Activated CD8-positive, alpha-beta memory T cell treated with anti-CD3 and anti-CD28 coated beads, Interleukin-2, amount 50 U/mL, for 4 hours (primary cell): ENCODE measurements around the gene NEDD4L.

Source experiments
- DNase-seq: peaks from one replicate; pipeline ENCODE4 v3.0.0-alpha.2; 2020

Gene NEDD4L

GRCh38 chr18:58188996-58189395, 145.0 kb downstream of the NEDD4L start:
- no peak for DNase-seq

DNA sequence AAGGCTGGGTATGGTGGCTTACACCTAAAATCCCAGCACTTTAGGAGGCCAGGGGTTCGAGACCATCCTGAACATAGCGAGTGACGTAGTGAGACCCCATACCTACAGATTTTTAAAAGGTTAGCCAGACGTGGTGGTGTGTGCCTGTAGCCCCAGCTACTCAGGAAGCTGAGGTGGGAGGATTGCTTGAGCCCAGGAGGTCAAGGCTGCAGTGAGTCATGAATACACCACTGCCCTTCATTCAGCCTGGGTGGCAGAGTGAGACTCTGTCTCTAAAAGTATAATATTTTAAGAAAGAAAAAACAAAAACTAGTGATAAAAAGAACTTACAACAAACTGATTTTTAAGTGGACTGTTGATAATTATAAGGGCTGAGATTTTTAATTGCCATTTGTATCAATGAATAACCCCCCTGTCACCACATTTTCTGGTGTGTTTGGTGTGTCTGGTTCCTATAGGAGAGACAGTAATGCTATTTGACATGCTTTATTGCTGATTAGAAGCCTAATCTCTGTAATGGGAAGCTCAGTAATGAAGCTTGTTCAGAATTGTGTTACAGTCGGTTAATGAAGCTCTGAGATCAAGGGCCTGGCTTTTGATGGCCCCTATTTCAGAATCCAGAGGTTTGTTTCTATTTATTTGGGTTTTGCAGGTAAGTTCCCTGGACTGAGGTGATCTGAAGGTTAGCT, 147.0 kb downstream of the NEDD4L start:
- DNase-seq = no peak

DNA sequence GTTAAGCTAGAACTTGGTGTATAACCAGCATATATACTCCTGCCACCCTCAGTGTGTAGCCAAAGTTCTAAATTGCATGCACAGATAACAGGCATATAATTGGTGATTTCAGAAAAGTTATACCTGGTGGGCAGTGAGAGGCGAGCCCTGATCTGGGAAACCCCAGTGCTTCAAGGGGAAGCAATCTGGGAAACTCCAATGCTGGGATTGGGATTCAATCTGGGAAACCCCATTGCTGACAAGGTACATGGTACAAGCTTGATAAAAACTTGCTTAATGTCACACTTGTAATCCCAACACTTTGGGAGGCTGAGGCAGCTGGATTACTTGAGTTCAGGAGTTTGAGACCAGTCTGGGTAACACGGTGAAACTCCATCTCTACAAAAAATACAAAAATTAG, 147.6 kb downstream of the NEDD4L start:
- no peak for DNase-seq

- no peak for DNase-seq
These were observed 148.5 kb downstream of the NEDD4L start for GRCh38 chr18:58192519-58192918.

DNA sequence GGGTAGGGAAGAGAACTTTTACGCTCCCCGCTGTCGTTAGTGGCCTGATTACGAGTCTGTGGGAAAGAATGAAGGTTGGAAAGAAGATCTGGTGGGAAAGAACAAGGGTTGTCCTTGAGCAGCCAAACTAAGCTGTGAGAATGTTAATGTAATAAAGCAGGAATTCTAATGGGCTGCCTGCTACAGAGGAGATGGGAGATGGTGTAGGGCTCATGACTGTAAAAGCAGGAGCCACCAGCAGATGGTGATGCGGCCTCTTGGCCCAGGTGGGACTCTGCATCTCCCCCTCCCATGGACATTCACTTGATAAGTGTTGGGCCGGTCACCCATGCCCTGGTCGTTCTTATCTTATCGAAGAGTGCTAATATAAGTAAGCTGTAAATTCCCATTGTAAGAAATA, 150.0 kb downstream of the NEDD4L start:
- DNase-seq = no peak

GRCh38 chr18:58195278-58195765, 151.3 kb downstream of the NEDD4L start:
- peak; percentile 20 for DNase-seq

DNA sequence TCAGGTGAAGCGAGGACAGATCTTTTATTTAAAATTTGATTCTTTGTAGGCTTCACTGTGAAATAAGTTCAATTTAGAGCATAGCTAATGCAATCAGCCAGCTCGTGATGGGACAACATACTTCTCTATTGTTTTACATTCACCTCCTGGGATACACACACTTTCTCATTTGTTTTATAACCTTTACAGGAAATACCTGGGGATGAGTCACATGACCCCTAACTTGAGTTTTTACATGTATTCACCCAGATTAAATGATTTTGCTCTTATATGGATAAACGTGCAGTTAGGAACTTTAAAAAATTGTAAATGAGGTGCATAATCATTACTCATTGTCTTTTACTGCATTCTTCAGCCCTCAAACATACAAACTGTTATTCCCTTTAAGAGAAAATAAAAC, 152.1 kb downstream of the NEDD4L start:
- DNase-seq = no peak

GRCh38 chr18:58196881-58197872, 153.2 kb downstream of the NEDD4L start:
- no peak for DNase-seq

GRCh38 chr18:58201268-58201667, 157.2 kb downstream of the NEDD4L start:
- DNase-seq = no peak

- no peak for DNase-seq
These were observed 158.0 kb downstream of the NEDD4L start for GRCh38 chr18:58201733-58202730.

DNA sequence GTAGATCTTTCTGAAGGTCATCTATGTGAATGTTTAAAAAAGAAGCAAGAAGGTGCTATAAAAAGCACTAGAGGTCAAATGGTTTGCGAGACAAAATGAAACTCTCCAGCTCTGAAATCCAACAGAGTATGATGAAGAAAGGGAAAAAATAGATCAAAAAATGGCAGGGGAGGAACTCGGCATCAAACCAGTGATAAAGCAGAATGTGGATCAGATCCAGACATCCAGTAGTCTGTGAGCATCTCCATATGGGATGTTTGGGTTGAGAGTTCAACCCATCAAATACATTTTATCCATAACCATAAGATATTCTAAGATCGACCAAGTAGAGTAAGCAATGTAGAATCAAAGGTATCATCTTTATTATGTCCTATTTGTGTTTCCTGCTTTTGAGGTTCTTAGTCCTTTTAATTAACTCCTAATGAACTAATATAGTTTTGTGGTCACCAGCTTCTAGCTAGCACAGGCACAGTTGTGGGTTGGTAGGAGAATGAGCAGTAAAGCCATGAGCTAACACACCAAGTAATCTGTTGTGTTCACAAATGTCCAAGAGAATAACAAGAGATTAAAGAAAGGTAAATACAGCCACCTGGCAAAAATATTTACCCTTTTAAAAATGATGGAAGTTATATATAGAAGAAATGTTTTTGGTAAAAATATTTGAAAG, 160.9 kb downstream of the NEDD4L start:
- no peak for DNase-seq

DNA sequence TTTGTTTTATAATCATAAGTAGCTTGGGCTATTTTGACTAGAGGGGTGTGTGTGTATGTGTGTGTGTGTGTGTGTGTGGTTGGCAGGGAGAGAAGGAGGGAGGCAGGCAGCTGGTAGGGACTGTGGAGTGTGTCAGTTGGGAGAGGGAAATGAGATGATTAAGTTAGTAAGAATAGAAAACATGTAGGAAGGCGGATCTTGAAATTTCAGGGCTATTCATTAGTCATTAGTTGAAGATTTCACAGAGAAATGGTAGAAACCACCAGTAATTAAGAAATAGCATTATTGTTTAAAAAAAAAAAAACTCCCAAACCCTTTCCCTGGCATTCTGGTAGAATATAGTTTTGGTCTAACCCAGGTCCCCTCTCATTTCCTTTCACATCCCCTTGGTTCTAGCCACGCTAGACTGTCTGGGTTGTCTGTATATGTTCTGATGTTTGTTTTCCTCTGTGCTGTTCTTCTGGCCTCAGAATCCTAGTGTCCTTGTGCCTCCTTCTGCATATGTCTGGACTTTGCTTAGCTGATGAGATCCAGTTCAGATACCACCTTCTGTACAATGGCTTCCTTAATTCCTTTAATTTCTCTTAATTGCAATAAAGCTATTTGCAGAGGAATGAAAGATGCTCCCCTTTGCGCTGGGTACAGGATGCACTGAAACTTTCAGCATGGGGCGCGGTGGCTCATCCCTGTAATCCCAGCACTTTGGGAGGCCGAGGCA, 161.6 kb downstream of the NEDD4L start:
- no peak for DNase-seq

- no peak for DNase-seq
These were observed 163.6 kb downstream of the NEDD4L start for GRCh38 chr18:58207520-58208152.

GRCh38 chr18:58208207-58208932, 164.3 kb downstream of the NEDD4L start:
- no peak for DNase-seq

- DNase-seq = no peak
These were observed 165.3 kb downstream of the NEDD4L start for GRCh38 chr18:58209326-58209725.

- no peak for DNase-seq
These were observed 167.5 kb downstream of the NEDD4L start for GRCh38 chr18:58211510-58211909.

DNA sequence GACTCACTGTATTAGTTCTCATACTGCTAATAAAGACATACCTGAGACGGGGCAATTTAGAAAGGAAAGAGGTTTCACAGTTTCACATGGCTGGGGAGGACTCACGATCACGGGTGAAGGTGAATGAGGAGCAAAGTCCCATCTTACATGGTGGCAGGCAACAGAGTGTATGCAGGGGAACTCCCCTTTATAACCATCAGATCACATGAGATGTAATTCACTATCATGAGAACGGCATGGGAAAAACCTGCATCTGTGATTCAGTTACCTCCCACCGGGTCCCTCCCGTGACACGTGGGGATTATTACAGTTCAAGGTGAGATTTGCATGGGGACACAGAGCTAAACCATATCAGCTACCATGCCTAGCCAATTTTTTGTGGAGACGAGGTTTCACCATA, 168.2 kb downstream of the NEDD4L start:
- no peak for DNase-seq

DNA sequence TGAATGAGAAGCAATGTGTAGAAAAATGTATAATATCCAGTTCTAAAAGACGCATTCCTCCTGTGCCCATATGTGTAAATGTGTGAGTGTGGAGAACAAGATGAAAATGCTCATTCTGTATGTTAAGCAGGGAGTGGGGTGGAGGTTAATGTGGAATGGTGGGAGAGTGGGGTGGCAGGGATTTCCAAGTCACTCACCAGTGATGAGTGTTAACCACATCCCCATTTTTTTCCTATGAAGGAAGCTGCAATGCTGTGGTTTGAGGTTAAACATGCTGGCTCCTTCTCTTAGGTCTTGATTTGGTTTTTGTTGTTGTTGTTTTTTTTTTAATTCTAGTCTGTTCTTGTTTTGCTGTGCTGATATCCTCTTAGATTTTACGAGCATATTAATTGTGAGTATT, 169.4 kb downstream of the NEDD4L start:
- no peak for DNase-seq

GRCh38 chr18:58215011-58215410, 171.0 kb downstream of the NEDD4L start:
- no peak for DNase-seq

DNA sequence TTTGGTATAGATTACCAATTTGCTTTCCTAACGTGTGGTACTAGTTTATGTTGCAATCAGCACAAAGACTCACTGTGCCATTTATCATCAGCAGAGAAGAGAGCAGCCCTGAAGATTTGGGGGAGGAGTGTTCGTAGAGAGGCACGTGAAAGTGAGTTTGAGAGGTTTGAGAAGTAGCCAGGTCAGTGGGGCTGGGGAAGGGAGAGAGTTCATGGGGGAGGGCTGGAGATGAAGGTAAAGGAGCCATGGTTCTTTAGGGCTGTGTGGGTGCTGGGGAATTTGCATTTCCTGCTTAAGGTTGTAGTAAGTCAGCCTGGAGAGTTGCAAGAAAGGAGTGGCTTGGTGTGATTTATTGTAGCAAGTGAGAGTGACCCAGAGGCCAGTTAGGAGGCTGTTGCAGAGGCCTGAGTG, 172.1 kb downstream of the NEDD4L start:
- no peak for DNase-seq
